Measurements from ENCODE around the gene MTHFD1.
"Not testable (repeated sequence)": the region's sequence is repeated elsewhere in the genome, so short reads cannot be mapped to it uniquely, and the experiment has no call there.

Gene MTHFD1

DNA sequence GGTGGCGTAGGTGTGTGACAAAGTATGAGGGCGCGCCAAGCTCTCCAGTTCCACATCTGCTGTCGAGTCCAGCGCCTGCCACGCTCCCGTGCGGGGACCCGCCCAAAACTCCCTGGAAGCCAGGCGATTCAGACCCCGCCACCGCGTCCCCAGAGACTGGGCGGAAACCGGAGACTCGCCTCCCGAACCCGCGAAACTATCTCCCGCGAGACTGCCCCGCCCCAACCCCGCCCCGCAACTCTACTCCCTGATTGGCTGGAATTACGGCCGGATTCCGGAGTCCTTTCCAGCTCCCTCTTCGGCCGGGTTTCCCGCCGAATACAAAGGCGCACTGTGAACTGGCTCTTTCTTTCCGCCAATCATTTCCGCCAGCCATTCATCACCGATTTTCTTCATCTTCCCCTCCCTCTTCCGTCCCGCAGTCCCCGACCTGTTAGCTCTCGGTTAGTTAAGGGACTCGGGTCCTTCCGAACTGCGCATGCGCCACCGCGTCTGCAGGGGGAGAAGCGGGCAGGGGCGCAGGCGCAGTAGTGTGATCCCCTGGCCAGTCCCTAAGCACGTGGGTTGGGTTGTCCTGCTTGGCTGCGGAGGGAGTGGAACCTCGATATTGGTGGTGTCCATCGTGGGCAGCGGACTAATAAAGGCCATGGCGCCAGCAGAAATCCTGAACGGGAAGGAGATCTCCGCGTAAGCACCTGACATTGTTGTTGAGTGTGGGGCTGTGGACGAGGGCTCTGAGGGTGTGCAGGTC, at the start of gene MTHFD1:
MTHFD1 (plus strand) TSS at position 572 of the 751 bp plus-strand sequence; CDS start at position 647, 75 bp downstream.
- DNase-seq (ENCODE audit: low read depth), result peak; percentile 99

DNA sequence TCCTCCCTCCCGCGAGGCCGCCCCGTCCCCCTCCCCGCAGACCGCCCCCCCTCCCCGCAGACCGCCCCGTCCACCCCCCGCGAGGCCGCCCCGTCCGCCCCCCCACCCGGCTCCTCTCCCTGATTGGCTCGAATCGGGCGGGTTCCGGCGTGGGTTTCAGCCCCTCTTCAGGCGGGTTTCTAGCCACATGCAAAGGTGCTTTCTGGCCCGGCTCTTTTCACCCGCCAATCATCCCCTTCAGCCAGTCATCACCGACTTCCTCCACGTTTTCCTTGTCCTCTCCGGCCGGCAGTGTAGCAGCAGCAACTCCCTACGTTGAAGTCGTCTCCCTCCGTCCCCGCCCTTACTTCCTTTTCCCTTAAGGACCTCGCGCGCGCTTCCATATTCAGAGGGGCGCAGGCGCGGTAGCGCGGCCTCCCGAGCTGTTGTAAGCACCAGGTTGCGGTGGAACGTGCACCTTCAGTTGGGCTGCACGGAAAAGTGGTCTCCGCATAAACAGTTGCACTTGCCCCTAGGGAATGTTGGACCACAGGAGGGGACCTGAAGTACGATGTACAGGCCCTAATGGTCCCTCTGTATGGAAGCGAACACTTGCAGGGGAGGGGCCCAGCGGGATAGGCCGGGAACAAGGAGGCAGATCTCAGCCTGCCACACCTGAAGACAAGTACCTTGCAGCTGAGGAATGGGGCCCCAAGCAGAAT, 49.4 kb upstream of the MTHFD1 start:
- DNase-seq (ENCODE audit: low read depth), result peak; percentile 99

GRCh38 chr14:64340560-64341196, 47.5 kb upstream of the MTHFD1 start:
- DNase-seq (ENCODE audit: low read depth), result no peak

DNA sequence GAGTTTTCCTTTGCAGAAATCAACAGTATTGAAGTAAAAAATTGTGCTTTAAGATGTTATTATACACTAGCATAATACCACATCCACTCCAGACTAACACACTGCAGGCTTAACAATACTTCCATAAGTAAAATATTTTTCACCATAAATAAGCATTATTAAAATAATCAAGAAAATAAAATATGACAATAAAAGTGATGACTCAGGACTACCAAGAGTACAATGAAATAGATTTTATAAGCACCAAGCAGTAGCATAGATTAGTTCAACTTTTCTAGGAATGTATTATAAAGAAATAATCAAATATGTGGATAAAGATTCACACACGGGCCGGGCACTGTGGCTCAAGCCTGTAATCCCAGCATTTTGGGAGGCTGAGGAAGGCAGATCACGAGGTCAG, 40.4 kb upstream of the MTHFD1 start:
- no peak for DNase-seq (ENCODE audit: low read depth)

DNA sequence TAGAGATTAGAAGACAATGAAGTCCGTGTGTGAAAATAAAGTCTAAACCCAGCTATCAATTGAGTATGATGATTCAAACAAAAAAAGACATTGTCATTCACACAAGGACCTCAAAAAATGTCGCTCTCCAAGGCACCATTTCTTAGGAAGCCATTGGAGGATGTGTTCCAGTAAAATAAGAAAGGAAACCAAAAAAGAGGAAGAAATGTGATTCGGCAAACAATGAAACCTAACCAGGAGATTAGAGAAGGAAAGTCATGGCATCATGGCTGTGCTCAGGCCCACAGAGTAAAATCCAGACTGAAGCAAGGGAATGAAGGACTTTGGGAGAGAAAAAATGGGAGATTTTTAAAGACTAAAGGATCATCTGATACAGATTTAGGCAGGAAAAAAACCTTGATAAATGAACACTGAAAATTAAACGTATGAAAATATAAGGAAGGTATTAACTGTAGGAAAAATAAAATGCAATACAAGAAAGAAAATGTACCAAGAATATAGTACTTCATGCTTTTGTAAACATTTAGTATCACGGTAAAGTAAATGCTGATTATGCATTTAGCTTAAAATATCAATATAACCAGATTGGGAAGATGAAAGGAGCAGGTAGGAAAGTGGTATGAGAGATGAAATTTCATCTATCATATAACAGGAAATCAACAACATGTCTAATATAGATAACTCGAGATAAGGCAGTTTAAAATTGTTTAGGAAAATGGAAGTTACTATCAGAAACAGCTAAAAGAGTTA, 38.2 kb upstream of the MTHFD1 start:
- DNase-seq (ENCODE audit: low read depth), result no peak

DNA sequence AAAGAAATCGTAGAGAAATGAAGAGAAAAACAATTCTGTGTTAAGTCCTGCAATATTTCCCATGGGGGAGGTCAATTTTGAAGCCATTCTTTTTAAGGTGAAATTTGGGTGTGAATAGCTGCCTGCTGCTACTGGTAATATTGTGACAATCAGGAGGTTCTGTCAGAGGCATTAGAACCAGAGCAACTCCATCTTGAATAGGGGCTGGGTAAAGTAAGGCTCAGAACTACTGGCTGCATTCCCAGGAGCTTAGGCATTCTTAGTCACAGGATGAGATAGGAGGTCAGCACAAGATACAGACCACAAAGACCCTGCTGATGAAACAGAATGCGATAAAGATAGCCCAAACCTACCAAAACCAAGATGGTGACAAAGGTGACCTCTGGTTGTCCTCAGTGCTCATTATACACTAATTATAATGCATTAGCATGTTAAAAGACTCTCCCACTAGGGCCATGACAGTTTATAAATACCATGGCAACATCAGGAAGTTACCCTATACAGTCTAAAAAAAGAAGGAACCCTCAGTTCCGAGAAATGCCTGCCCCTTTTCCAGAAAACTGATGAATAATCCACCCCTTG, 24.8 kb upstream of the MTHFD1 start:
- peak; percentile 71 for DNase-seq (ENCODE audit: low read depth)

GRCh38 chr14:64364907-64365306, 23.2 kb upstream of the MTHFD1 start:
- DNase-seq (ENCODE audit: low read depth), result peak; percentile 87

- not testable (repeated sequence) for DNase-seq (ENCODE audit: low read depth)
These were observed 22.7 kb upstream of the MTHFD1 start for GRCh38 chr14:64365358-64365889.

DNA sequence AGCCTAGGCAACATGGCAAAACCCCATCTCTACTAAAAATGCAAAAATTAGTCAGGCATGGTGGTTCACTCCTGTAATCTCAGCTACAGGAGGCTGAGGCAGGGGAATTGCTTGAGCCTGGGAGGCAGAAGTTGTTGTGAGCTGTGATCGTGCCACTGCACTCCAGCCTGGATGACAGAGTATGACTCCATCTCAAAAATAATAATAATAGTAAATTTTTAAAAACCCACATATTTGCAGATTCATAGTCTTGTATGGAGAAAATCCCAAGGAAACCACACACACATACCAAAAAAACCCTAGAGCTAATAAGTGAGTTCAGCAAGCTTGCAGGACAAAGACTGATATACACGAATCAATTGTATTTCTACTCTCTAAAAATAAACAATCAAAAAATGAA, 19.0 kb upstream of the MTHFD1 start:
- DNase-seq (ENCODE audit: low read depth), result no peak

GRCh38 chr14:64387232-64387781, 846 bp upstream of the MTHFD1 start:
- DNase-seq (ENCODE audit: low read depth), result peak; percentile 14

- DNase-seq (ENCODE audit: low read depth), result peak; percentile 26
These were observed 556 bp downstream of the MTHFD1 start for GRCh38 chr14:64388533-64389285.

DNA sequence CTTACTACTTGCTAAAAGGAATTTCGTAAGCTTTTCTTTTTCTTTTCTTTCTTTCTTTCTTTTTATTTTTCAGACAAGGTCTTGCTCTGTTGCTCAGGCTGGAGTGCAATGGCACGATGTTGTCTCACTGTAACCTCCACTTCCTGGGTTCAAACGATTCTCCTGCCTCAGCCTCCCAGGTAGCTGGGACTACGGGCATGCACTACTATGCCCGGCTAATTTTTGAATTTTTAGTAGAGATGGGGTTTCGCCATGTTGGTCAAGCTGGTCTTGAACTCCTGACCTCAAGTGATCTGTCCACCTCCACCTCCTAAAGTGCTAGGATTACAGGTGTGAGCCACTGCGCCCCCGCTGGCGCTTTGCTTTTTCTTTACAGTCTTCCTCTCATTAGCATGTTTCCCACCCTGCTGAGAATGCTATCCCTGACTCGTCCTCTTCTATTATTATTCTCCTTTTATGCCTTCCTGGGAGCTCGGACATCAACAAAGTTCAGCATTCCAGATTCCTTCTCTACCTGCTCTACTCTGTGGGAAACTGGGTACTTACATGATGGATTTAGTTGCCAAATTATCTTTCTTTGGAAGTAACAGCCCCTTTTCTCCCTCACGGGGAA, 3.1 kb downstream of the MTHFD1 start:
- DNase-seq (ENCODE audit: low read depth), result no peak

- DNase-seq (ENCODE audit: low read depth), result no peak
These were observed 3.8 kb downstream of the MTHFD1 start for GRCh38 chr14:64391986-64392385.

- DNase-seq (ENCODE audit: low read depth), result not testable (repeated sequence)
These were observed 5.1 kb downstream of the MTHFD1 start for GRCh38 chr14:64393189-64393726.

GRCh38 chr14:64394423-64394822, 6.3 kb downstream of the MTHFD1 start:
- DNase-seq (ENCODE audit: low read depth), result peak; percentile 12

GRCh38 chr14:64394977-64395633, 7.0 kb downstream of the MTHFD1 start:
- no peak for DNase-seq (ENCODE audit: low read depth)

GRCh38 chr14:64400829-64401459, 12.8 kb downstream of the MTHFD1 start:
- DNase-seq (ENCODE audit: low read depth), result no peak

- DNase-seq (ENCODE audit: low read depth), result no peak
These were observed 13.8 kb downstream of the MTHFD1 start for GRCh38 chr14:64401949-64402348.

DNA sequence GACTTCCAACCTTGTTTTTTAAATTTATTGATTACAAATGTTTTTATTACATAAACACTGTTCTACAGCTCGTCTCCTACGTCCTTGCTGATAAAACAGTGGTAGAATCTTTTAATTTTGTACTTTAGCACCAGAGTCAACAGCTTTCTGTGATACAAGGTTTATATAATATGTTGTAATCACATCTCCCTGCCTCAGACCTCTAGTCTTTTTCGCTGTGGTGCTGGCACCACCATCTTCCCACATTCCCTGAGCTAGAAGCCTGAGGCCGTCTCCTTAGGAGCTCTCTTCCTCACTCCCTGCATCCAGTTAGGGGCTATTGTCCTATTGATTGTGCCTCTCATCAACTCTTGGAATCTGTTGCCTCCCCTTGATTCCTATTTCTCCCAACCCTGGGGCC, 17.1 kb downstream of the MTHFD1 start:
- no peak for DNase-seq (ENCODE audit: low read depth)
